MM.1S (cell line): ENCODE data around the gene CD276.

ENCODE experiments used
- CTCF ChIP-seq: fragments of 300-600 bp; sonication (generic); IDR thresholded peaks from 2 replicates; pipeline ENCODE4 v1.5.1; 2016; ENCODE audit warnings: antibody characterized with exemption, low read length, mixed read lengths
- EZH2 ChIP-seq: fragments of 300-600 bp; sonication (generic); optimal IDR thresholded peaks from 2 replicates; pipeline ENCODE3; 2017; ENCODE audit warnings: low read depth, mild to moderate bottlenecking, antibody characterized with exemption, low read length, mixed read lengths
- EZH2phosphoT487 ChIP-seq: fragments of 300-600 bp; sonication (generic); IDR thresholded peaks from 2 replicates; pipeline ENCODE4 v1.6.1; 2018; ENCODE audit warnings: antibody characterized with exemption, low read length

DNA sequence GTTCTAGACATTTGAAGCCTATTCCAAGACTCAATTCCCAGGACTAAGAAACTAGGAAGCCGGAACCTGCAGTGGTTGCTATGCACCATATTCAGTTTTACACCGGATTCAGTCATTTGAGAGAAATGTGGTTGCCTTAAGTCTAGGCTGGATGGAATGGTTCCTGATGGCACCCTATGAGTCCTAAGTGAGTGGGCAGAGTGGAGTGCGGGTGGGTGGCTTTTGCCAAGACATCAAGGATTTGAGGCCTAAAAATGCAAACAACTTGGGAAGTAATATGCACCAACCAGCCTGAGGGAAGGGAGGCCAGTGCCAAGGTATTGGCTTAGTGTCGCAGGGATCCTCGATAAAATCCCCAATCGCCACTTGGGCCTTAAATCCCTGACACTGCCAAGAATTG lies 4.2 kb upstream of the CD276 start:
- TF ChIP-seq CTCF (no peak), EZH2 (no peak), EZH2phosphoT487 (no peak)
